Measurements from ENCODE around the gene SPTLC3.

GRCh38 chr20:13009682-13010406 lies 1.1 kb downstream of the SPTLC3 start:
- TF ChIP-seq TAF1 (IDR thresholded peaks at IDR 0.05; ENCODE audit: borderline replicate concordance, low read depth, low read length) (no peak), POLR2AphosphoS5 (IDR thresholded peaks at IDR 0.05; ENCODE audit: low read depth, low read length) (no peak), CTCF (IDR thresholded peaks at IDR 0.05) (no peak), NRF1 (IDR thresholded peaks at IDR 0.05; ENCODE audit: low read depth, low read length) (no peak), RAD21 (IDR thresholded peaks at IDR 0.05; ENCODE audit: low read length) (no peak), SMC3 (IDR thresholded peaks at IDR 0.05; ENCODE audit: low read depth, low read length) (no peak)
- TF ChIP-seq, protein P1, sequence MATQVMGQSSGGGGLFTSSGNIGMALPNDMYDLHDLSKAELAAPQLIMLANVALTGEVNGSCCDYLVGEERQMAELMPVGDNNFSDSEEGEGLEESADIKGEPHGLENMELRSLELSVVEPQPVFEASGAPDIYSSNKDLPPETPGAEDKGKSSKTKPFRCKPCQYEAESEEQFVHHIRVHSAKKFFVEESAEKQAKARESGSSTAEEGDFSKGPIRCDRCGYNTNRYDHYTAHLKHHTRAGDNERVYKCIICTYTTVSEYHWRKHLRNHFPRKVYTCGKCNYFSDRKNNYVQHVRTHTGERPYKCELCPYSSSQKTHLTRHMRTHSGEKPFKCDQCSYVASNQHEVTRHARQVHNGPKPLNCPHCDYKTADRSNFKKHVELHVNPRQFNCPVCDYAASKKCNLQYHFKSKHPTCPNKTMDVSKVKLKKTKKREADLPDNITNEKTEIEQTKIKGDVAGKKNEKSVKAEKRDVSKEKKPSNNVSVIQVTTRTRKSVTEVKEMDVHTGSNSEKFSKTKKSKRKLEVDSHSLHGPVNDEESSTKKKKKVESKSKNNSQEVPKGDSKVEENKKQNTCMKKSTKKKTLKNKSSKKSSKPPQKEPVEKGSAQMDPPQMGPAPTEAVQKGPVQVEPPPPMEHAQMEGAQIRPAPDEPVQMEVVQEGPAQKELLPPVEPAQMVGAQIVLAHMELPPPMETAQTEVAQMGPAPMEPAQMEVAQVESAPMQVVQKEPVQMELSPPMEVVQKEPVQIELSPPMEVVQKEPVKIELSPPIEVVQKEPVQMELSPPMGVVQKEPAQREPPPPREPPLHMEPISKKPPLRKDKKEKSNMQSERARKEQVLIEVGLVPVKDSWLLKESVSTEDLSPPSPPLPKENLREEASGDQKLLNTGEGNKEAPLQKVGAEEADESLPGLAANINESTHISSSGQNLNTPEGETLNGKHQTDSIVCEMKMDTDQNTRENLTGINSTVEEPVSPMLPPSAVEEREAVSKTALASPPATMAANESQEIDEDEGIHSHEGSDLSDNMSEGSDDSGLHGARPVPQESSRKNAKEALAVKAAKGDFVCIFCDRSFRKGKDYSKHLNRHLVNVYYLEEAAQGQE (IDR thresholded peaks at IDR 0.05; ENCODE audit: low read depth, low read length), result no peak

Measured in SK-N-SH (cell line).